Tibial artery (tissue), 4 donors: ENCODE measurements around the gene ABLIM2.

Experiments
- DNase-seq, 2 donors: peaks; one replicate each; pipeline ENCODE4 v3.0.0-alpha.2; 2019
- H3K27ac ChIP-seq, 2 donors: fragments of 200-600 bp; sonication (generic) in 1 of 2; 1 replicate in 1 of 2; 2 replicates in 1 of 2; pipeline ENCODE4 v1.5.1; 2018 to 2019; ENCODE audit warnings: mild to moderate bottlenecking in 1 of 2
- H3K27me3 ChIP-seq, 2 donors: fragments of 200-600 bp; sonication (generic) in 1 of 2; one replicate each; pipeline versions ENCODE4 v1.5.1 to v1.6.0; 2016 to 2019
- H3K36me3 ChIP-seq, 3 donors: fragments of 200-600 bp; sonication (generic) in 2 of 3; one replicate each; pipeline ENCODE4 v1.5.1; 2016 to 2019; ENCODE audit warnings: mild to moderate bottlenecking in 2 of 3
- H3K4me1 ChIP-seq, 4 donors: fragments of 200-600 bp; sonication (generic) in 2 of 4; 1 replicate in 3 of 4; 2 replicates in 1 of 4; pipeline ENCODE4 v1.5.1; 2016 to 2019
- H3K4me3 ChIP-seq, 2 donors: fragments of 200-600 bp; sonication (generic) in 1 of 2; 1 replicate in 1 of 2; 2 replicates in 1 of 2; pipeline ENCODE4 v1.5.1; 2018 to 2019; ENCODE audit warnings: mild to moderate bottlenecking in 2 of 2
- H3K9me3 ChIP-seq, 3 donors: fragments of 200-600 bp; sonication (generic) in 1 of 3; one replicate each; pipeline ENCODE4 v1.5.1; 2016 to 2019
- CTCF ChIP-seq, 2 experiments: fragments of 200-600 bp in 1 of 2; fragments of 450-650 bp in 1 of 2; IDR thresholded peaks; one replicate each; pipeline ENCODE4 v1.5.1; 2017 to 2019; ENCODE audit warnings: antibody characterized with exemption in 2 of 2, mild to moderate bottlenecking in 1 of 2, moderate library complexity in 1 of 2
- intact Hi-C: fragments of 100-400 bp; cut with DNase I; formaldehyde crosslinking; loops from one replicate; pipeline ENCODE4 v1.15.0; 2023; ENCODE audit warnings: low total_unique reads

ABLIM2 gene

GRCh38 chr4:8043596-8043995 is 115.0 kb downstream of the ABLIM2 start:
- Histone ChIP-seq H3K9me3 (no peaks in the 10 kb centered on the region), H3K36me3 (no peaks in the 10 kb centered on the region), H3K4me1 (no peaks in the 10 kb centered on the region), H3K27ac (no peak overlapping the region), H3K27me3 (no peaks in the 10 kb centered on the region), H3K4me3 (no peak overlapping the region)
- DNase-seq, result no peak
- intact Hi-C loops, result no loop called here
- no peak for TF ChIP-seq CTCF (IDR thresholded peaks at IDR 0.05)

GRCh38 chr4:8041868-8042267 is 116.7 kb downstream of the ABLIM2 start:
- H3K4me3 ChIP-seq, result no peak overlapping the region
- H3K36me3 ChIP-seq, result no peaks in the 10 kb centered on the region
- no peaks in the 10 kb centered on the region for H3K9me3 ChIP-seq
- no peak for TF ChIP-seq CTCF (IDR thresholded peaks at IDR 0.05)
- no peaks in the 10 kb centered on the region for H3K4me1 ChIP-seq
- intact Hi-C loops, result no loop called here
- H3K27ac ChIP-seq, result no peak overlapping the region
- no peaks in the 10 kb centered on the region for H3K27me3 ChIP-seq
- no peak for DNase-seq

GRCh38 chr4:8041172-8041571 is 117.4 kb downstream of the ABLIM2 start:
- no peak for TF ChIP-seq CTCF (IDR thresholded peaks at IDR 0.05)
- Histone ChIP-seq H3K27ac (no peak overlapping the region), H3K9me3 (no peaks in the 10 kb centered on the region), H3K36me3 (no peaks in the 10 kb centered on the region), H3K4me3 (no peak overlapping the region), H3K27me3 (no peaks in the 10 kb centered on the region), H3K4me1 (no peaks in the 10 kb centered on the region)
- no peak for DNase-seq
- intact Hi-C loops, result no loop called here

- Histone ChIP-seq H3K4me3 (no peak overlapping the region), H3K36me3 (no peaks in the 10 kb centered on the region), H3K9me3 (no peaks in the 10 kb centered on the region), H3K27ac (no peak overlapping the region), H3K27me3 (no peaks in the 10 kb centered on the region), H3K4me1 (no peaks in the 10 kb centered on the region)
- DNase-seq, result no peak
- intact Hi-C loops, result no loop called here
- no peak for TF ChIP-seq CTCF (IDR thresholded peaks at IDR 0.05)
Measured at GRCh38 chr4:8040607-8041006, 118.0 kb downstream of the ABLIM2 start.

- no peaks in the 10 kb centered on the region for H3K9me3 ChIP-seq
- no peak for TF ChIP-seq CTCF (IDR thresholded peaks at IDR 0.05)
- intact Hi-C loops, result no loop called here
- DNase-seq, result no peak
- no peaks in the 10 kb centered on the region for H3K27me3 ChIP-seq
- no peaks in the 10 kb centered on the region for H3K4me1 ChIP-seq
- no peak overlapping the region for H3K27ac ChIP-seq
- H3K36me3 ChIP-seq, result no peaks in the 10 kb centered on the region
- H3K4me3 ChIP-seq, result no peak overlapping the region
Measured at GRCh38 chr4:8039853-8040252, 118.8 kb downstream of the ABLIM2 start.

- no peak for TF ChIP-seq CTCF (IDR thresholded peaks at IDR 0.05)
- no peaks in the 10 kb centered on the region for H3K27me3 ChIP-seq
- no peak overlapping the region for H3K27ac ChIP-seq
- no peak overlapping the region for H3K4me3 ChIP-seq
- H3K4me1 ChIP-seq, result no peaks in the 10 kb centered on the region
- H3K9me3 ChIP-seq, result no peaks in the 10 kb centered on the region
- intact Hi-C loops, result no loop called here
- no peaks in the 10 kb centered on the region for H3K36me3 ChIP-seq
- DNase-seq, result no peak
Measured at GRCh38 chr4:8039290-8039689, 119.3 kb downstream of the ABLIM2 start.
